KOPT-K1 (cell line): ENCODE data around the gene NHLRC2.
"Not testable (repeated sequence)": the region's sequence is repeated elsewhere in the genome, so short reads cannot be mapped to it uniquely, and the experiment has no call there.

Source experiments
- H3K27ac ChIP-seq: fragments of 200-600 bp; sonication (generic); 2 replicates; pipeline ENCODE4 v1.5.1; 2016; ENCODE audit warnings: antibody characterized with exemption, mild to moderate bottlenecking, low read depth, low read length; ENCODE audit not compliant: poor library complexity, severe bottlenecking
- H3K36me3 ChIP-seq: fragments of 200-600 bp; sonication (generic); 2 replicates; pipeline ENCODE4 v1.5.1; 2017; ENCODE audit warnings: antibody characterized with exemption, mild to moderate bottlenecking, low read length, moderate library complexity; ENCODE audit not compliant: insufficient read depth
- H3K9me3 ChIP-seq: fragments of 200-600 bp; sonication (generic); 2 replicates; pipeline ENCODE4 v1.5.1; 2017; ENCODE audit warnings: antibody characterized with exemption, low read length, mild to moderate bottlenecking; ENCODE audit not compliant: insufficient read depth, poor library complexity, severe bottlenecking

NHLRC2 gene

GRCh38 chr10:113854013-113854760, at the start of gene NHLRC2, which contains the start of gene DCLRE1A:
NHLRC2 (plus strand) TSS chr10:113854661; CDS start chr10:113854873, 212 bp downstream.
DCLRE1A (minus strand) TSS chr10:113854082; CDS start chr10:113853182, 900 bp downstream.
- no peaks in the 10 kb centered on the region for H3K9me3 ChIP-seq
- peak within 1 kb of the TSS; percentile 93 for H3K27ac ChIP-seq
- peaks cover 11% of the 10 kb centered on the region for H3K36me3 ChIP-seq

GRCh38 chr10:113806503-113806902, 48.0 kb upstream of the NHLRC2 start:
- H3K27ac ChIP-seq = no peak overlapping the region
- no peaks in the 10 kb centered on the region for H3K9me3 ChIP-seq
- H3K36me3 ChIP-seq = no peaks in the 10 kb centered on the region

GRCh38 chr10:113808168-113808567, 46.3 kb upstream of the NHLRC2 start:
- H3K9me3 ChIP-seq = no peaks in the 10 kb centered on the region

GRCh38 chr10:113814700-113815099, 39.8 kb upstream of the NHLRC2 start:
- H3K36me3 ChIP-seq, H3K27ac ChIP-seq, H3K9me3 ChIP-seq: not testable (repeated sequence)

More at GRCh38 chr10:113808168-113808567, 46.3 kb upstream of the NHLRC2 start:
- no peaks in the 10 kb centered on the region for H3K36me3 ChIP-seq
- H3K27ac ChIP-seq = no peak overlapping the region

GRCh38 chr10:113819989-113820388, 34.5 kb upstream of the NHLRC2 start:
- Histone ChIP-seq H3K36me3 (no peaks in the 10 kb centered on the region), H3K27ac (no peak overlapping the region), H3K9me3 (no peaks in the 10 kb centered on the region)

- H3K27ac ChIP-seq = no peak overlapping the region
- no peaks in the 10 kb centered on the region for H3K9me3 ChIP-seq
These were observed 34.0 kb upstream of the NHLRC2 start for GRCh38 chr10:113820507-113820906.

GRCh38 chr10:113821306-113821705, 33.2 kb upstream of the NHLRC2 start:
- H3K9me3 ChIP-seq, H3K27ac ChIP-seq, H3K36me3 ChIP-seq: not testable (repeated sequence)

More at GRCh38 chr10:113820507-113820906, 34.0 kb upstream of the NHLRC2 start:
- H3K36me3 ChIP-seq = no peaks in the 10 kb centered on the region

- Histone ChIP-seq H3K36me3 (no peaks in the 10 kb centered on the region), H3K27ac (no peak overlapping the region), H3K9me3 (no peaks in the 10 kb centered on the region)
These were observed 32.3 kb upstream of the NHLRC2 start for GRCh38 chr10:113822174-113822573.

- H3K9me3 ChIP-seq = no peaks in the 10 kb centered on the region
- H3K36me3 ChIP-seq = no peaks in the 10 kb centered on the region
- no peak overlapping the region for H3K27ac ChIP-seq
These were observed 31.1 kb upstream of the NHLRC2 start for GRCh38 chr10:113823389-113823788.

GRCh38 chr10:113825791-113826190, 28.7 kb upstream of the NHLRC2 start:
- Histone ChIP-seq H3K27ac (no peak overlapping the region), H3K36me3 (no peaks in the 10 kb centered on the region), H3K9me3 (no peaks in the 10 kb centered on the region)

GRCh38 chr10:113828567-113828966, 25.9 kb upstream of the NHLRC2 start:
- not testable (repeated sequence) for H3K27ac ChIP-seq, H3K9me3 ChIP-seq, H3K36me3 ChIP-seq

- H3K9me3 ChIP-seq = no peaks in the 10 kb centered on the region
- peaks cover 63% of the 10 kb centered on the region for H3K36me3 ChIP-seq
- H3K27ac ChIP-seq = no peak overlapping the region
These were observed 12.3 kb upstream of the NHLRC2 start for GRCh38 chr10:113842171-113842570.

GRCh38 chr10:113843972-113844485, 10.4 kb upstream of the NHLRC2 start:
- Histone ChIP-seq H3K36me3 (peaks cover 55% of the 10 kb centered on the region), H3K27ac (no peak overlapping the region), H3K9me3 (no peaks in the 10 kb centered on the region)

GRCh38 chr10:113846036-113846435, 8.4 kb upstream of the NHLRC2 start:
- Histone ChIP-seq H3K27ac (no peak overlapping the region), H3K36me3 (peaks cover 41% of the 10 kb centered on the region), H3K9me3 (no peaks in the 10 kb centered on the region)

GRCh38 chr10:113849140-113849803, 5.2 kb upstream of the NHLRC2 start:
- Histone ChIP-seq H3K36me3 (peaks cover 23% of the 10 kb centered on the region), H3K27ac (peak overlapping the region; percentile 64), H3K9me3 (no peaks in the 10 kb centered on the region)
